Thyroid gland (tissue), 4 donors: Measurements from ENCODE around the gene TMEM174. TPM values are rescaled to one million over a fixed set of nuclear protein-coding genes. Genes with fewer than 3 reads are reported as not detected.

Source experiments
- DNase-seq, 2 donors: peaks; one replicate each; pipeline ENCODE4 v3.0.0-alpha.2; 2019
- H3K27ac ChIP-seq, 3 donors: fragments of 200-600 bp; sonication (generic); 1 replicate in 2 of 3; 2 replicates in 1 of 3; pipeline ENCODE4 v1.5.1; 2016 to 2019; ENCODE audit warnings: mild to moderate bottlenecking in 1 of 3, moderate library complexity in 1 of 3
- H3K27me3 ChIP-seq: fragments of 200-600 bp; sonication (generic); one replicate; pipeline ENCODE4 v1.5.1; 2019
- H3K36me3 ChIP-seq, 2 donors: fragments of 200-600 bp; sonication (generic); one replicate each; pipeline ENCODE4 v1.5.1; 2016 to 2019
- H3K4me1 ChIP-seq, 2 donors: fragments of 200-600 bp; sonication (generic); one replicate each; pipeline ENCODE4 v1.5.1; 2017 to 2019
- H3K4me3 ChIP-seq, 3 donors: fragments of 200-600 bp; sonication (generic); replicated peaks in 1 of 3; 1 replicate in 2 of 3; 2 replicates in 1 of 3; pipeline ENCODE4 v1.5.1; 2016; ENCODE audit warnings: mild to moderate bottlenecking in 1 of 3
- H3K9me3 ChIP-seq: fragments of 200-600 bp; sonication (generic); one replicate; pipeline ENCODE4 v1.5.1; 2017
- CTCF ChIP-seq, 6 experiments: fragments of 200-600 bp in 3 of 6; fragments of 450-650 bp in 3 of 6; sonication (generic) in 3 of 6; IDR thresholded peaks; one replicate each; pipeline ENCODE4 v1.5.1; 2016 to 2019; ENCODE audit warnings: antibody characterized with exemption in 6 of 6, mild to moderate bottlenecking in 2 of 6, inconsistent platforms in 1 of 6, moderate library complexity in 1 of 6
- POLR2A ChIP-seq, 2 donors: fragments of 450-650 bp; IDR thresholded peaks; one replicate each; pipeline ENCODE4 v1.6.1; 2017; ENCODE audit warnings: antibody characterized with exemption in 2 of 2, mild to moderate bottlenecking in 2 of 2, moderate library complexity in 1 of 2
- WGBS, 2 donors: methylation state at CpG; one replicate each; pipeline ENCODE4 v1.1.5; 2017; 5-methylcytosine and 5-hydroxymethylcytosine counted together
- intact Hi-C: fragments of 100-400 bp; cut with DNase I; formaldehyde crosslinking; loops from one replicate; pipeline ENCODE4 v1.15.1; 2023
- total RNA-seq, 4 donors: library from RNA; depleted of rRNA; stranded (reverse); fragments of >200 nt; gene quantifications; one replicate each; pipeline ENCODE4 v1.2.3, GENCODE V29; 2016

The TMEM174 gene, protein sequence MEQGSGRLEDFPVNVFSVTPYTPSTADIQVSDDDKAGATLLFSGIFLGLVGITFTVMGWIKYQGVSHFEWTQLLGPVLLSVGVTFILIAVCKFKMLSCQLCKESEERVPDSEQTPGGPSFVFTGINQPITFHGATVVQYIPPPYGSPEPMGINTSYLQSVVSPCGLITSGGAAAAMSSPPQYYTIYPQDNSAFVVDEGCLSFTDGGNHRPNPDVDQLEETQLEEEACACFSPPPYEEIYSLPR
- total RNA-seq, result 1 to 10 TPM in 1 of 4 donors, under 1 TPM in 2, not detected in 1; 0.22 to 1.5 (median 0.38) TPM

GRCh38 chr5:73172951-73173350, at the start of gene TMEM174:
Gene TMEM174, plus strand, starts transcription at chr5:73173193. Its CDS starts 51 bp downstream, at chr5:73173244.
- Histone ChIP-seq H3K4me3 (no peak within 1 kb of the TSS), H3K27me3 (no peaks in the 10 kb centered on the region), H3K36me3 (no peaks in the 10 kb centered on the region), H3K4me1 (peaks cover 9 to 11% of the 10 kb centered on the region in 2 donors), H3K27ac (no peak within 1 kb of the TSS), H3K9me3 (no peaks in the 10 kb centered on the region)
- DNase-seq, result no peak
- TF ChIP-seq CTCF (IDR thresholded peaks at IDR 0.05) (no peak), POLR2A (IDR thresholded peaks at IDR 0.05) (no peak)
- 77 to 82% methylated on average over 5 of the region's 5 CpGs for WGBS, 2 donors
- intact Hi-C loops, result no loop called here

DNA sequence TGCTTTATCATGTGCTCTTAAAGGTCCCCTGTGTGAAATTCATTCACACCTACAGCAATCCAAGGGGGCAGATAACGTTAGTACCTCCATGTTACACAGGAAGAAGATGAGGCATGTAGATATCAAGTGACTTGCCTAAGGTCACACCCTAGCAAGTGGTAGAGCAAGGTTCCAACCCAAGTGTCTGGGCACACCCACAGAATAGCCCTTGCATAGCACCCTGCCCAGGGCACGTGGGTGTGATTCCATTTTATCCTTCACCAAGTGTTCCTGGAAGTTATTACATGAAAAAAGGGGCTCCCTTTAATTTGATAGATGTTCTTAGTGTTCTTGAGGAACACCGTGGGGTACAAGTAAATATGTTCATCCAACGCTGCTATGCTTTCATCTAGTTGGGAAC, 47.7 kb upstream of the TMEM174 start:
- H3K36me3 ChIP-seq, result peaks cover 5 to 22% of the 10 kb centered on the region in 2 donors

GRCh38 chr5:73126381-73126780, 46.6 kb upstream of the TMEM174 start:
- no peaks in the 10 kb centered on the region for H3K9me3 ChIP-seq
- peaks cover 5 to 22% of the 10 kb centered on the region in 2 donors for H3K36me3 ChIP-seq
- H3K4me1 ChIP-seq, result peaks cover 16 to 17% of the 10 kb centered on the region in 2 donors
- no peak overlapping the region for H3K4me3 ChIP-seq
- 79 to 92% methylated on average over 4 of the region's 4 CpGs for WGBS, 2 donors
- H3K27ac ChIP-seq, result no peak overlapping the region
- DNase-seq, result no peak
- intact Hi-C loops, result no loop called here
- TF ChIP-seq POLR2A (IDR thresholded peaks at IDR 0.05) (no peak), CTCF (IDR thresholded peaks at IDR 0.05) (no peak)
- H3K27me3 ChIP-seq, result no peaks in the 10 kb centered on the region

More for the DNA sequence above, 47.7 kb upstream of the TMEM174 start:
- Histone ChIP-seq H3K4me1 (peaks cover 16 to 17% of the 10 kb centered on the region in 2 donors), H3K9me3 (no peaks in the 10 kb centered on the region), H3K27me3 (no peaks in the 10 kb centered on the region), H3K4me3 (no peak overlapping the region), H3K27ac (no peak overlapping the region)
- TF ChIP-seq CTCF (IDR thresholded peaks at IDR 0.05), result no peak
- TF ChIP-seq POLR2A (IDR thresholded peaks at IDR 0.05), result no peak
- 86 to 91% methylated on average over 4 of the region's 4 CpGs for WGBS, 2 donors
- no peak for DNase-seq
- intact Hi-C loops, result no loop called here

- Histone ChIP-seq H3K27ac (no peak overlapping the region), H3K36me3 (peaks cover 5 to 22% of the 10 kb centered on the region in 2 donors), H3K4me3 (no peak overlapping the region), H3K27me3 (no peaks in the 10 kb centered on the region), H3K4me1 (peaks cover 15 to 16% of the 10 kb centered on the region in 2 donors), H3K9me3 (no peaks in the 10 kb centered on the region)
- WGBS, 2 donors, result 80 to 93% methylated on average over 1 of the region's 1 CpG
- intact Hi-C loops, result no loop called here
- DNase-seq, result no peak
- no peak for TF ChIP-seq POLR2A (IDR thresholded peaks at IDR 0.05)
- TF ChIP-seq CTCF (IDR thresholded peaks at IDR 0.05), result no peak
These were observed 46.0 kb upstream of the TMEM174 start for GRCh38 chr5:73126957-73127356.

GRCh38 chr5:73129143-73129542, 43.9 kb upstream of the TMEM174 start:
- Histone ChIP-seq H3K27ac (no peak overlapping the region), H3K9me3 (no peaks in the 10 kb centered on the region), H3K4me1 (peaks cover 4 to 6% of the 10 kb centered on the region in 2 donors), H3K27me3 (no peaks in the 10 kb centered on the region), H3K4me3 (no peak overlapping the region), H3K36me3 (peaks cover 1 to 13% of the 10 kb centered on the region in 2 donors)
- no peak for DNase-seq
- TF ChIP-seq POLR2A (IDR thresholded peaks at IDR 0.05), result no peak
- WGBS, 2 donors, result 85 to 93% methylated on average over 5 of the region's 5 CpGs
- intact Hi-C loops, result no loop called here
